ENCODE data around the gene BRAT1.
"Not testable (repeated sequence)": the region's sequence is repeated elsewhere in the genome, so short reads cannot be mapped to it uniquely, and the experiment has no call there.

Gene BRAT1

GRCh38 chr7:2535872-2536627 lies 19.3 kb downstream of the BRAT1 start:
- not testable (repeated sequence) for DNase-seq

GRCh38 chr7:2534214-2534613 lies 21.1 kb downstream of the BRAT1 start:
- DNase-seq, result not testable (repeated sequence)

- not testable (repeated sequence) for DNase-seq
These were observed 21.8 kb downstream of the BRAT1 start for GRCh38 chr7:2533566-2533965.

GRCh38 chr7:2532816-2533215 lies 22.5 kb downstream of the BRAT1 start:
- not testable (repeated sequence) for DNase-seq

- DNase-seq, result not testable (repeated sequence)
These were observed 23.0 kb downstream of the BRAT1 start for GRCh38 chr7:2532199-2532772.

GRCh38 chr7:2531796-2532110 lies 23.6 kb downstream of the BRAT1 start:
- not testable (repeated sequence) for DNase-seq

- not testable (repeated sequence) for DNase-seq
These were observed 24.1 kb downstream of the BRAT1 start for GRCh38 chr7:2530994-2531795.

- no peak for DNase-seq
These were observed 25.0 kb downstream of the BRAT1 start for GRCh38 chr7:2530071-2530987.

- DNase-seq, result no peak
These were observed 25.9 kb downstream of the BRAT1 start for GRCh38 chr7:2529161-2530070.

- no peak for DNase-seq
These were observed 26.7 kb downstream of the BRAT1 start for GRCh38 chr7:2528481-2529095.

GRCh38 chr7:2527505-2528467 lies 27.5 kb downstream of the BRAT1 start:
- no peak for DNase-seq

- DNase-seq, result no peak
These were observed 28.4 kb downstream of the BRAT1 start for GRCh38 chr7:2526659-2527504.

GRCh38 chr7:2525658-2526630 lies 29.4 kb downstream of the BRAT1 start:
- no peak for DNase-seq

GRCh38 chr7:2524808-2525657 lies 30.3 kb downstream of the BRAT1 start:
- DNase-seq, result no peak

- no peak for DNase-seq
These were observed 31.1 kb downstream of the BRAT1 start for GRCh38 chr7:2523941-2524807.

- no peak for DNase-seq
These were observed 31.8 kb downstream of the BRAT1 start for GRCh38 chr7:2523461-2523936.
